Ectodermal cell (in vitro differentiated cells): ENCODE results near the gene OBSL1.

ENCODE experiments used
- H3K27ac ChIP-seq: 2 replicates; pipeline ENCODE4 v1.7.0; 2013; ENCODE audit warnings: mild to moderate bottlenecking, low read depth, low read length; ENCODE audit not compliant: insufficient read depth, poor library complexity, severe bottlenecking
- H3K27me3 ChIP-seq: 2 replicates; pipeline ENCODE4 v1.7.0; 2013; ENCODE audit warnings: mild to moderate bottlenecking, low read length; ENCODE audit not compliant: insufficient read depth, control insufficient read depth, poor library complexity, severe bottlenecking
- H3K36me3 ChIP-seq: one replicate; pipeline ENCODE4 v1.7.0; 2013; ENCODE audit warnings: low read length; ENCODE audit not compliant: control insufficient read depth, insufficient read depth
- H3K4me1 ChIP-seq: one replicate; pipeline ENCODE4 v1.7.0; 2013; ENCODE audit warnings: low read length; ENCODE audit not compliant: control insufficient read depth, insufficient read depth
- H3K4me3 ChIP-seq: 2 replicates; pipeline ENCODE4 v1.7.0; 2013; ENCODE audit warnings: low read depth, low read length, control low read depth; ENCODE audit not compliant: insufficient read depth
- H3K9me3 ChIP-seq: 2 replicates; pipeline ENCODE4 v1.7.0; 2013; ENCODE audit warnings: mild to moderate bottlenecking, low read length, moderate library complexity; ENCODE audit not compliant: control insufficient read depth
- WGBS, 2 experiments: methylation state at CpG; one replicate each; pipeline ENCODE4 v1.1.7; 2013; ENCODE audit warnings: missing lambda C conversion rate in 2 of 2; 5-methylcytosine and 5-hydroxymethylcytosine counted together

The OBSL1 gene

GRCh38 chr2:219532378-219532649 lies 39.0 kb downstream of the OBSL1 start:
- peaks cover 17% of the 10 kb centered on the region for H3K27me3 ChIP-seq
- H3K9me3 ChIP-seq: no peaks in the 10 kb centered on the region
- 93 to 94% methylated on average over 8 of the region's 8 CpGs for WGBS, 2 experiments
- H3K36me3 ChIP-seq: no peaks in the 10 kb centered on the region
- H3K4me3 ChIP-seq: no peak overlapping the region
- no peak overlapping the region for H3K27ac ChIP-seq
- H3K4me1 ChIP-seq: peaks cover 7% of the 10 kb centered on the region

GRCh38 chr2:219531639-219532377 lies 39.5 kb downstream of the OBSL1 start:
- WGBS, 2 experiments: 87% methylated on average over 20 of the region's 20 CpGs
- Histone ChIP-seq H3K4me1 (peaks cover 11% of the 10 kb centered on the region), H3K27me3 (peaks cover 17% of the 10 kb centered on the region), H3K4me3 (no peak overlapping the region), H3K9me3 (no peaks in the 10 kb centered on the region), H3K27ac (no peak overlapping the region), H3K36me3 (no peaks in the 10 kb centered on the region)

GRCh38 chr2:219530048-219530963 lies 41.0 kb downstream of the OBSL1 start:
- Histone ChIP-seq H3K9me3 (no peaks in the 10 kb centered on the region), H3K36me3 (no peaks in the 10 kb centered on the region), H3K4me1 (peaks cover 24% of the 10 kb centered on the region), H3K27me3 (peaks cover 17% of the 10 kb centered on the region), H3K27ac (no peak overlapping the region), H3K4me3 (peak overlapping the region; percentile 16)
- WGBS, 2 experiments: 18 to 19% methylated on average over 20 to 21 of the region's 21 CpGs

GRCh38 chr2:219527472-219527871 lies 43.9 kb downstream of the OBSL1 start:
- Histone ChIP-seq H3K4me3 (no peak overlapping the region), H3K27me3 (peaks cover 32% of the 10 kb centered on the region), H3K27ac (no peak overlapping the region), H3K9me3 (no peaks in the 10 kb centered on the region), H3K36me3 (no peaks in the 10 kb centered on the region), H3K4me1 (peaks cover 27% of the 10 kb centered on the region)
- 76 to 82% methylated on average over 5 of the region's 5 CpGs for WGBS, 2 experiments

GRCh38 chr2:219527076-219527394 lies 44.3 kb downstream of the OBSL1 start:
- Histone ChIP-seq H3K9me3 (no peaks in the 10 kb centered on the region), H3K27ac (no peak overlapping the region), H3K36me3 (no peaks in the 10 kb centered on the region), H3K4me1 (peaks cover 28% of the 10 kb centered on the region), H3K4me3 (no peak overlapping the region), H3K27me3 (peaks cover 35% of the 10 kb centered on the region)
- WGBS, 2 experiments: 69 to 72% methylated on average over 6 of the region's 6 CpGs

GRCh38 chr2:219526320-219527075 lies 44.8 kb downstream of the OBSL1 start:
- Histone ChIP-seq H3K4me1 (peaks cover 34% of the 10 kb centered on the region), H3K36me3 (no peaks in the 10 kb centered on the region), H3K9me3 (no peaks in the 10 kb centered on the region), H3K27ac (no peak overlapping the region), H3K27me3 (peaks cover 39% of the 10 kb centered on the region), H3K4me3 (no peak overlapping the region)
- WGBS, 2 experiments: 62 to 64% methylated on average over 11 of the region's 11 CpGs

GRCh38 chr2:219525533-219526232 lies 45.7 kb downstream of the OBSL1 start:
- peaks cover 39% of the 10 kb centered on the region for H3K27me3 ChIP-seq
- peaks cover 41% of the 10 kb centered on the region for H3K4me1 ChIP-seq
- H3K27ac ChIP-seq: no peak overlapping the region
- no peak overlapping the region for H3K4me3 ChIP-seq
- no peaks in the 10 kb centered on the region for H3K9me3 ChIP-seq
- WGBS, 2 experiments: 40 to 49% methylated on average over 9 of the region's 9 CpGs
- H3K36me3 ChIP-seq: no peaks in the 10 kb centered on the region

GRCh38 chr2:219524817-219525216 lies 46.5 kb downstream of the OBSL1 start:
- Histone ChIP-seq H3K9me3 (no peaks in the 10 kb centered on the region), H3K27me3 (peaks cover 36% of the 10 kb centered on the region), H3K27ac (no peak overlapping the region), H3K4me1 (peaks cover 46% of the 10 kb centered on the region), H3K36me3 (no peaks in the 10 kb centered on the region), H3K4me3 (no peak overlapping the region)
- WGBS, 2 experiments: 91 to 95% methylated on average over 2 of the region's 2 CpGs

- WGBS, 2 experiments: 14% methylated on average over 24 of the region's 24 CpGs
- Histone ChIP-seq H3K4me1 (peaks cover 45% of the 10 kb centered on the region), H3K9me3 (no peaks in the 10 kb centered on the region), H3K36me3 (no peaks in the 10 kb centered on the region), H3K27me3 (peaks cover 22% of the 10 kb centered on the region), H3K4me3 (peak overlapping the region; percentile 22), H3K27ac (no peak overlapping the region)
Observed at GRCh38 chr2:219523031-219523671, 48.2 kb downstream of the OBSL1 start.
